OCI-LY3 (cell line): ENCODE results near the gene ABL1.

Source experiments
- CTCF ChIP-seq: fragments of 200-600, 300-600 bp; sonication (generic); IDR thresholded peaks from 2 replicates; pipeline ENCODE4 v1.5.1; 2014; ENCODE audit warnings: antibody characterized with exemption, low read length, low read depth
- EZH2phosphoT487 ChIP-seq: fragments of 200-600 bp; shearing (Covaris generic); IDR thresholded peaks from 2 replicates; pipeline ENCODE4 v1.6.1; 2018; ENCODE audit warnings: antibody characterized with exemption, mixed run types, low read depth

GRCh38 chr9:130835441-130836298, 616 bp downstream of the ABL1 start:
- peak; percentile 12; the same call in 1 of the 2 replicates for TF ChIP-seq CTCF
- no peak for TF ChIP-seq EZH2phosphoT487
